ENCODE data around the gene DGCR6.

DNA sequence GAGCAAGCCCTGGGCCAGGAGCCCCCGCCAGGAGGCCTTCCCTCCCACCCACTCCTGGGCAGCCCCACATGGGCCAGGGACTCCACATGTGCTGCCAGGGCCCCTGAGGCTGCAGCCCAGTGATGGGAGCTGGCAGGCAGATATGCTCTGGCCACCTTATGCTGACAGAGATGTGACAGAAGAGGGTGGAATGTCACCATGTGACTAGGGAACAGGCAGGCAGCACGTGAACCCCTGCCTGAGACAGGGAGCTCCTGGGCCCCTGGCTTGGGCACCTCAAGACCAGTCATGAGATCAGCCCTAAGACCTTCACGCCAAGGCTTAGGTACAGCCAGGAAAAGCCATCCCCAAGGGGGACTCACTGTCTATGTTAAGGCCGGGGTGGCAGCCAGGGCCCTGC, 20.9 kb downstream of the DGCR6 start:
- TF ChIP-seq, protein P1, sequence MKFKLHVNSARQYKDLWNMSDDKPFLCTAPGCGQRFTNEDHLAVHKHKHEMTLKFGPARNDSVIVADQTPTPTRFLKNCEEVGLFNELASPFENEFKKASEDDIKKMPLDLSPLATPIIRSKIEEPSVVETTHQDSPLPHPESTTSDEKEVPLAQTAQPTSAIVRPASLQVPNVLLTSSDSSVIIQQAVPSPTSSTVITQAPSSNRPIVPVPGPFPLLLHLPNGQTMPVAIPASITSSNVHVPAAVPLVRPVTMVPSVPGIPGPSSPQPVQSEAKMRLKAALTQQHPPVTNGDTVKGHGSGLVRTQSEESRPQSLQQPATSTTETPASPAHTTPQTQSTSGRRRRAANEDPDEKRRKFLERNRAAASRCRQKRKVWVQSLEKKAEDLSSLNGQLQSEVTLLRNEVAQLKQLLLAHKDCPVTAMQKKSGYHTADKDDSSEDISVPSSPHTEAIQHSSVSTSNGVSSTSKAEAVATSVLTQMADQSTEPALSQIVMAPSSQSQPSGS (IDR thresholded peaks at IDR 0.05; ENCODE audit: low read length): no peak
- TF ChIP-seq, protein P2, sequence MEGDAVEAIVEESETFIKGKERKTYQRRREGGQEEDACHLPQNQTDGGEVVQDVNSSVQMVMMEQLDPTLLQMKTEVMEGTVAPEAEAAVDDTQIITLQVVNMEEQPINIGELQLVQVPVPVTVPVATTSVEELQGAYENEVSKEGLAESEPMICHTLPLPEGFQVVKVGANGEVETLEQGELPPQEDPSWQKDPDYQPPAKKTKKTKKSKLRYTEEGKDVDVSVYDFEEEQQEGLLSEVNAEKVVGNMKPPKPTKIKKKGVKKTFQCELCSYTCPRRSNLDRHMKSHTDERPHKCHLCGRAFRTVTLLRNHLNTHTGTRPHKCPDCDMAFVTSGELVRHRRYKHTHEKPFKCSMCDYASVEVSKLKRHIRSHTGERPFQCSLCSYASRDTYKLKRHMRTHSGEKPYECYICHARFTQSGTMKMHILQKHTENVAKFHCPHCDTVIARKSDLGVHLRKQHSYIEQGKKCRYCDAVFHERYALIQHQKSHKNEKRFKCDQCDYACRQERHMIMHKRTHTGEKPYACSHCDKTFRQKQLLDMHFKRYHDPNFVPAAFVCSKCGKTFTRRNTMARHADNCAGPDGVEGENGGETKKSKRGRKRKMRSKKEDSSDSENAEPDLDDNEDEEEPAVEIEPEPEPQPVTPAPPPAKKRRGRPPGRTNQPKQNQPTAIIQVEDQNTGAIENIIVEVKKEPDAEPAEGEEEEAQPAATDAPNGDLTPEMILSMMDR (IDR thresholded peaks at IDR 0.05 in 2 of 3, conservative IDR thresholded peaks at IDR 0.05 in 1 of 3; ENCODE audit: control insufficient read depth in 2 of 3, extremely low read depth in 1 of 3, insufficient read depth in 1 of 3, low read depth in 3 of 3, low read length in 3 of 3): no peak
- TF ChIP-seq YY1 (IDR thresholded peaks at IDR 0.05; ENCODE audit: low read depth, low read length) (no peak), TCF3 (IDR thresholded peaks at IDR 0.05; ENCODE audit: borderline replicate concordance, insufficient read depth, low read depth, low read length) (no peak), POLR2A (IDR thresholded peaks at IDR 0.05; ENCODE audit: low read depth, low read length) (no peak), RFX5 (IDR thresholded peaks at IDR 0.05; ENCODE audit: low read depth, low read length) (no peak), IRF4 (IDR thresholded peaks at IDR 0.05; ENCODE audit: low read depth, low read length) (no peak), MTA3 (IDR thresholded peaks at IDR 0.05; ENCODE audit: borderline replicate concordance, low read length) (no peak)
- TF ChIP-seq, protein P3, sequence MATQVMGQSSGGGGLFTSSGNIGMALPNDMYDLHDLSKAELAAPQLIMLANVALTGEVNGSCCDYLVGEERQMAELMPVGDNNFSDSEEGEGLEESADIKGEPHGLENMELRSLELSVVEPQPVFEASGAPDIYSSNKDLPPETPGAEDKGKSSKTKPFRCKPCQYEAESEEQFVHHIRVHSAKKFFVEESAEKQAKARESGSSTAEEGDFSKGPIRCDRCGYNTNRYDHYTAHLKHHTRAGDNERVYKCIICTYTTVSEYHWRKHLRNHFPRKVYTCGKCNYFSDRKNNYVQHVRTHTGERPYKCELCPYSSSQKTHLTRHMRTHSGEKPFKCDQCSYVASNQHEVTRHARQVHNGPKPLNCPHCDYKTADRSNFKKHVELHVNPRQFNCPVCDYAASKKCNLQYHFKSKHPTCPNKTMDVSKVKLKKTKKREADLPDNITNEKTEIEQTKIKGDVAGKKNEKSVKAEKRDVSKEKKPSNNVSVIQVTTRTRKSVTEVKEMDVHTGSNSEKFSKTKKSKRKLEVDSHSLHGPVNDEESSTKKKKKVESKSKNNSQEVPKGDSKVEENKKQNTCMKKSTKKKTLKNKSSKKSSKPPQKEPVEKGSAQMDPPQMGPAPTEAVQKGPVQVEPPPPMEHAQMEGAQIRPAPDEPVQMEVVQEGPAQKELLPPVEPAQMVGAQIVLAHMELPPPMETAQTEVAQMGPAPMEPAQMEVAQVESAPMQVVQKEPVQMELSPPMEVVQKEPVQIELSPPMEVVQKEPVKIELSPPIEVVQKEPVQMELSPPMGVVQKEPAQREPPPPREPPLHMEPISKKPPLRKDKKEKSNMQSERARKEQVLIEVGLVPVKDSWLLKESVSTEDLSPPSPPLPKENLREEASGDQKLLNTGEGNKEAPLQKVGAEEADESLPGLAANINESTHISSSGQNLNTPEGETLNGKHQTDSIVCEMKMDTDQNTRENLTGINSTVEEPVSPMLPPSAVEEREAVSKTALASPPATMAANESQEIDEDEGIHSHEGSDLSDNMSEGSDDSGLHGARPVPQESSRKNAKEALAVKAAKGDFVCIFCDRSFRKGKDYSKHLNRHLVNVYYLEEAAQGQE (IDR thresholded peaks at IDR 0.05; ENCODE audit: low read depth, low read length): no peak
